Kidney capillary endothelial cell (primary cell): ENCODE data around the gene AQP4.

Source experiments
- DNase-seq: peaks from one replicate; pipeline ENCODE4 v3.0.0-alpha.2; 2018; ENCODE audit warnings: low spot score

AQP4 gene, protein sequence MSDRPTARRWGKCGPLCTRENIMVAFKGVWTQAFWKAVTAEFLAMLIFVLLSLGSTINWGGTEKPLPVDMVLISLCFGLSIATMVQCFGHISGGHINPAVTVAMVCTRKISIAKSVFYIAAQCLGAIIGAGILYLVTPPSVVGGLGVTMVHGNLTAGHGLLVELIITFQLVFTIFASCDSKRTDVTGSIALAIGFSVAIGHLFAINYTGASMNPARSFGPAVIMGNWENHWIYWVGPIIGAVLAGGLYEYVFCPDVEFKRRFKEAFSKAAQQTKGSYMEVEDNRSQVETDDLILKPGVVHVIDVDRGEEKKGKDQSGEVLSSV

DNA sequence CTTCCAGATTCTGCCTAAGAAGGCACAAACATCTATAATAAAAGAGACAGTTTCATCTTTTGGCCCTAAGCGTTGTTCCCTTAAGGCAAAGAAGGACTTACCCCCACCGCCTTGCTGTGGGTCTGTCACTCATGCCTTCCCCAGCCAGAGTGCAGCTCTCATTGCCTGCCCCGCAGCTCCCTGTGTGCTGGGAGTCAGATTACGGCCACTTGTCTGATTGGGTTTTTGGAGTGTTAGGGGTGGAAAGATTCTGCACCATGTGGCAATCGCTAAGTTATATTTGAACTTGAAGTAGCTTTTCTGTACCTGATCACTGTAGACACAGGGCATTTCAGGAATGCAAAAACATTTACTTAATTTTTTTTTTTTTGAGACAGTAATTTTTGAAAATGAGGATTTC is at the start of gene AQP4:
Gene AQP4, minus strand, starts transcription at position 151 of the 400 bp plus-strand sequence. Its CDS starts 18 bp downstream, at position 133.
- DNase-seq: no peak

DNA sequence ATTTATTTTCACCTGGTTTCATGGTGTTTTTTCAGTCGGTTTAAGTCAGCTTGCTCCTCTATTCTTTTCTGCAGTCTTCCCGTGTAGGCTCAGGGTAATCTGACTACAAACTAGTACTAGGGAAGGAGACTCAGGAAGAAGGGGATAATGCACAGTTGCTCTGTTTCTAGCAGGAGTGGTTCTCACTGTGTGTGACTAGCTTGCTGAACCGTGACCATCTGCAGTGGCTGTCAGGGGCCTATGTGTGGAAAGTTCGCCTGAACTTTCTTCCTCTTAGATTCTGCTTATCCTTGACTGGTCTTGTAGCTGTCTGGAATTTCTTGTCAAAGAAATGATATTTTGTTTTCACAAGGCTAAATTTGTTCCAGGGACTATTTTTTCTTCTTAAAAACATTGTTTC is 46.3 kb upstream of the AQP4 start:
- DNase-seq: no peak

DNA sequence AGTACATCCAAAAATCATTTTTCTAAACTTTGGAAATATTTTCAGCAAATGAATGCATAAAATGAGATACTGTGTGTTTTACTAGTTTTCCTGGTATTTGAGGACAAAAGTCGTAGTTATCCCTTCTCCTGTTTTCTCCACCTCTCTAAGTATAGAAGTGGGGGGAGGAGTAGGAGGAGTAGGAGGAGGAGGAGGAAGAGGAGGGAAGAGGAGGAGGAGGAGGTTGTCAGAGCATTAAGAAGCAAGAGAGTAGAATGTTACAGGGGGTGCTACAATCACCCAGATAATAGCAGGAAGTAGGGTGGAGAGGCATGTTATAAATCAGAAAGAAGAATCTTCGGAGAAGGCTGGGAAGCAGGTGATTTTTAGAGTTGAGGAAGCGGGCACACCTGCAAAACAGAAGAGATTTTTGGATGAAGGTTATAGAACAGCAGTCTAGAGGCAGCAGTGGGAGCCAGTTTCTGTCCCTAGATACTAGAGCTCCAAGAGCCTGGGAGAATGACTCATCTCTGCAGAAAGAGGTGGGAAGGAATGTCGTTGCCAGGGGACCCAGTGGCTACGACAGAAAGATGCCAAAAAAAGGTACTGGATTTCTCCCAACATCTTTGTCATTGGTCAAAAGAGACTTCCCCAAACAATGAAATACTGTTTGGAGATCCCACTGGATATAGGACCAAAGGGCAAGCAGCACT is 44.2 kb upstream of the AQP4 start:
- DNase-seq: no peak

DNA sequence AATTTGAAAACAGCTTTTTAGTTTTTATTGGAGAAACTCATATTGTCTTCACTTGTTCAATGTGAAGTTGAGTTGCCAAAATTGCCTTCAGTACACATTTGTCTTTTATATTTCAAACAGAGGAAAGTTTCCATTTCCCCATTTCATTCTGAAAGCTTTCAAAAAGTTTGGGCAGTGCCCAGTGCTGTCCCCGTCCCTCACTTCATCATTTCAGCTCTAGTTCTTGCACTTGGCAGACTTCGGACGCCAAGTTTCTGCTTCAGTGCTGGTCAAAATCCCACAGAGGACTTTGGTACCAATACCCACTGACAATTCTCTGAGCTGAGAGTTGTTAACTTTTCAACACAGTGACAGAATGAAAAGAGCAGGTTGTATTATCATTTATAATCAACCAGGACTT is 43.4 kb upstream of the AQP4 start:
- no peak for DNase-seq

DNA sequence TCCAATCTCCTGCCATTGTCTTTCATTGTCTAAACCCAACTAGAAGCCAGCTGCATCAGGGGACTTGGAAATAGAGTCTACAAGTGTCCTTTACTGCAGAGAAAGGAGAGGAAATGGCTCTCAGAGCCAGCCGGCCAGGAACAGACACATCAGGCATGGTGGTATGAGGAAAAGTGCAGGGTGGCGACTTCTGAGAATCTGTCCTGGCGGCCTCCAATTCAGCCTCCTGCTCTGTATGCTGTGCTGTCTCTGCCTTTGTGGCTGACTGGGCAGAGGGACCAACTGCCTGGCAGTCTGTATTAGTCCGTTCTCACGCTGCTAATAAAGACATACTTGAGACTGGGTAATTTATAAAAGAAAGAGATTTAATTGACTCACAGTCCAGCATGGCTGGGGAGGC is 36.8 kb upstream of the AQP4 start:
- DNase-seq: no peak

DNA sequence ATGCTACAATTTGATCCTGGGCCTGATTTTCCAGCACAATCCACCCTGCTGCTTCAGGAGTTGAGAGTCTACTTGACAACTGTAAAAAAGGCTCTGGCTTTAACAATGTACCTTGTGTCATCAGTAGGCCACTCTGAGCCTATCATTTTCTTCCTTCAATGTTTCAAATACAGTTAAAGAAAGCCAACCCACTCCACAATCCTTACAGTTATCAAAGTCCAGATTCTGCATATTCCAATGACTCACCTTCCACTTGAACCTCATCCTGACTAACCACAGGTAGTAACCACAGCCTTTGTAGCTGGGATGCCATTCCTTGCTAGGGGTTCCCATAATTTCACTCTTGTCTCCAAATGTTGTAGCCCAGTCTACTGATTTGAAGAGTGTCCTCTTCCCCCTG is 35.5 kb upstream of the AQP4 start:
- DNase-seq: no peak

DNA sequence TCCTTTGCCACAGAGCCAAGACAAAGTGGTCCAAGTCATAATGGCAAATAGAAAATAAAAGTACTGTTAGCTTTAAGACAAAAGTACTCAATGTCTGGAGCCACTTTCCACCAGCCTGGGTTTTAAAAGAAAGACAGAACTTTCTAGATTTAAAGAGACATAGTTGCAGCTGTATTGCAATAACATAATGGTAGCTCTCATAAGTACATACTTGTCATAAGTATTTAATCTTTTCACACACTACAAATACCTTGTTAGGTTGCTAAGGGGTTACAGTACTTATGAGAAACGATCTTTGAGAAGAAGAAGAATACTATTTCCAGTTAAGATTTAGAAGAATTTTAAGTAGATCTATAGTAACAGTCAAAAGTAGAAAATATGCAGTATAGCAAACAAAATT is 28.9 kb upstream of the AQP4 start:
- DNase-seq: no peak

DNA sequence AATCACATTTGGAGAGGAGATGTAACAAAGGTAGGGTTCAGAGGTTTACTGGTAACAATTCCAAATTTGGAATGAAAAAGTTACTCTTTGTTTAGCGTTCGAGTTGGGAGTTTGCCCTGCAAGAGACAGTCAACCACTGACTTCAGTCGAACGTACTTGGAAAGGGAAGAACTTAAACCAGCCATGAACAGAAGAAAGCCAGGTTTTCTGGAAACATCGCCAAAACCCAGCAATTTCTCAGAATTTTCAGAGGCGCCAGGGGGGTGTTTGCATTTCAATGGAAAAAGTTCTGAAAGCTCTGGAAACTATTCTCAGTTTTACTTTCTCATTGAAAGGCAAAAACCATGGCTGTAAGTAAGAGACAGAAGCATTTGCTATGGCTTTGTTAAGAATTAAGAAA is 28.5 kb upstream of the AQP4 start:
- DNase-seq: no peak

DNA sequence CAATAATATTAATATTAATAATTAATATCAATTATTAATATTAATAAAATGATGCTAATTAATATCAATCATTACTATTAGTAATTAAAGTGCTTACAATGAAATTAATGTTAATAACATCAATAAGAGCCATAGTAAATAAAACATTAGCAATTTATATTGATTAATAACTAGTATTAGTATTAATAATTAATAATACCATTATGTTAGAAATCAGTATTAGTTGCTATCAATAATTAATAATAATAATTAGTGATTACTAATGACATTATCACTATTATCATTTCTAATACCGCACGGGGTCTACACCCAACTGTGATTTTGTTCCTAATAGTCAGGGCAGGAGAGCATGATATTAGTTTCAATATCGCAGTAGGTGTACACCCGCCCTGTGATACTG is 22.8 kb upstream of the AQP4 start:
- no peak for DNase-seq

DNA sequence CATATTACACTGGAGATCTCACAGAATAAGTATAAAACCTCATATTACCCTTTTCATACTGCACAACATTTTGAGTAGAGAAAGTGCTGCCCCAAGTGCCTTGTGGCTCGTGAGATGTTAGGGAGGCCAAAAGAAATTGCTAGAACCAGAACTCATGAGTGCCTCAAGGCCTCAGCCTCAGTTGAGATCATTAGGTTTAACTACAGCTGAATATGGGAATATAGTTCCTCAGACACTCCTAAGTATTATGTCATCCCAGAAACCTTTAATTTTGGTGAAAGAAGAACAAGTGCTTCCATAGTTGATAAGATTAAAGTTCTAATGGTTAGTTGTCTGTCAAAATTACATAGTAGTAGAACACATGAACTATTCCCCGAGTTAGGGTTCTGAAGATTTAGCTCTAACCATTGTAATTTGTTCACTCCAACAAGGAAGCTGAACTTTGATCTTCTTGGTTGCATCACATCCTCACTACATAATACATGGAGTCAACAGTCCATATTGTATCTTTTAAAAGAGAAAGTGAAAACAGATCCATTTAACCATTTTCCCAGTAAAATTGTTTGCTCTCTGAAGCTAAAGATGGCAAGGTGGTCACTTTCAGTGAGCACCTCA is 9.6 kb upstream of the AQP4 start:
- DNase-seq: no peak

DNA sequence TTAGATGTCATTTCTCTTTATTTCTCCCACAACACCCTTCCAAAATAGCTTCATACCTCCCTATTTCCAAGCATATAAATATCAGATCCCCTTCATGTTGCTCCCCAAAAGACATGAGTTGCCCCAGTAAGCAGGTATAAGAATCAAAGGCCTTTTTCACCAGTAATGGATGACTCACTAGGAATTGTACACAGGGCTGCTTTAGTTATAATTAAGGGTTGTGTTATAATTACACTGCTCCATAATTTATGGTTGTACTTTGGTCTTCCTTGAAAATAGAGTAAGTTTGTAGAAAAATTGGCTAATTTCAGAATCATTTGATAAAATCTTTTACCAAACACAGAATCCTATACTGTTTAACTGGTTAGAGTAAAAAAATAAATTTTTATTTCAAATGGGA is 8.8 kb upstream of the AQP4 start:
- DNase-seq: no peak

DNA sequence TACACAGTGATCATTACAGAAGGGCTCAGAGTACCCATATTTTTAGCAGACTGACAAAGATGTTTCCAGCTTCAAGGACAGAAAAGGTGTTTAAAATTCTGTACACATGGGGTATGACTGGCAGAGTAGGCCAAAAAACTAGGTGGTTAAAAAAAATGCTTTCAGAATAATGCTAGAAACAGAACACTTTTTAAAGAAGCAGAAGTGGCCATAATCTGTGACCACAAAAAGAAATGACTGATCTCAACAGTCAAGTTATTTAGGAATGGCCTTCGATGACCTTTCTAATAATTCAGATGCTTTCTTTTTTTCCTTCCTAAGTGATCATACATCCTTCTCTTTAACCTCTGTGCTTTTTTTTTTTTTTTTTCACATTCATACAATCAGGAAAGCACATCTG is 4.1 kb upstream of the AQP4 start:
- DNase-seq: no peak

DNA sequence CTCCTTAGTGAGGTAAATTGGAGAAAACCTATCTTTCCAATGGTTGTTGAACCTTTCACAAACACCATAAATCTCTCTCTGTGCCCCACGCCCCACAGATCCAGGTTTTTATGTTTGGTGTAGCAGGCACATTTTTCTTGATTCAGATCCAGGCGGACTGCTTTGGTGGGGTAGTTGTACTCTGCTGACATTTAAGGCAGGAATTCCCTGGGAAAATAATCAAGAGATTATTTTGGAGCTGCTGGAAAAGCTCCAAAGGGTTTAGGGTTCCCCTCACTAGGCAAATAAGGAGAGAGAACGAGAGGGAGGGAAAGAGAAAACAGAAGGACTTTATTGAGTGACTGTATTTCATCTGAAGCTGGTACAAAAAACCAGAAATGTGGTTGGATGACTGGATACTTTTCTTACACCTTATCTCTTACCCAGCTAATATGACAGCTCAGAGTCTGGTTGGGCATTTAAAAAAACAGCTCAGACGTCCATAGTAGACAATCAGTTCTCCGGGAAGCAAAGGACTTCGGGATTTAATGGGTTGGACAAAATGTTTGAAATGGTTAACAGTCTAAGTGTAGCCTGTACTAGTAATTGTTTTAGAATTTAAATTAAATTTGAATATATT is 3.6 kb upstream of the AQP4 start:
- DNase-seq: no peak

DNA sequence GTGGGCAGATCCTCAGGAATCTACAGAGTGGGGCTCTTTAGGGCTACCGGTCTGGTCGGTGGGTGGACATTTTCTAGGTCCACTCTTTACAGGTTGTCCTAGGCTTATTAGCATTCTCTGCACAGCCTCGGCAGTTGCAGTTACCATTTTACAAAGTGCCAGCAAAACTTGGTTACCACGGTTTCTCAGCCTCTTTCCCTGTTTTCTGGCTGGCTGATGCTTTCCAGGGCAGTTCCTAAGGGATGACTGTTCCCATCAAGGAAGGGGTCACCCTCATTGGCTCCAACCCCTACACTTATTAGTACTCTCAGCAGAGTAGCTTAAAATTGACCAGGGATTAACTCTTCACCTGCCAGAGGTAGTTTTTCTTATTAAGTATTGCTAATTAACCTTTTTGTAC is 2.0 kb upstream of the AQP4 start:
- no peak for DNase-seq

DNA sequence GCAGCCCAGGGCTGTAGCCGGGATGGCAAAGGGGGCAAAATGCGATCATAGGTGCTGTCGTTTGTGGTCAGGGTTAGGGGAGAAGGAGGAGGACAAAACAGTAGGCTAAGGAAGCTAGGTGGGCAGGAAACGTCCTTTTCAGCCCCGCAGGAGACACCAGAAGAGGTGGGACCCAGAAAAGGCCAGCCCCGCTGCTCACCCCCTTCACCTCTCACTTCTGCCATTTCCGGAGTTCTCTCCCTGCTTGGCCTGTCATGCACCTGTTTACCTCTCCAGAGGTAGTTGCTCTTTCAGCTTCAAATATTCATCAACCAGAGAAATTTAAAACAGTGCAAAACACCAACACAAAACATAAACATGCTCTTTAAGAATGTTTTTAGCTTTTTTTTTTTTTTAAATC is 849 bp downstream of the AQP4 start:
- DNase-seq: no peak

DNA sequence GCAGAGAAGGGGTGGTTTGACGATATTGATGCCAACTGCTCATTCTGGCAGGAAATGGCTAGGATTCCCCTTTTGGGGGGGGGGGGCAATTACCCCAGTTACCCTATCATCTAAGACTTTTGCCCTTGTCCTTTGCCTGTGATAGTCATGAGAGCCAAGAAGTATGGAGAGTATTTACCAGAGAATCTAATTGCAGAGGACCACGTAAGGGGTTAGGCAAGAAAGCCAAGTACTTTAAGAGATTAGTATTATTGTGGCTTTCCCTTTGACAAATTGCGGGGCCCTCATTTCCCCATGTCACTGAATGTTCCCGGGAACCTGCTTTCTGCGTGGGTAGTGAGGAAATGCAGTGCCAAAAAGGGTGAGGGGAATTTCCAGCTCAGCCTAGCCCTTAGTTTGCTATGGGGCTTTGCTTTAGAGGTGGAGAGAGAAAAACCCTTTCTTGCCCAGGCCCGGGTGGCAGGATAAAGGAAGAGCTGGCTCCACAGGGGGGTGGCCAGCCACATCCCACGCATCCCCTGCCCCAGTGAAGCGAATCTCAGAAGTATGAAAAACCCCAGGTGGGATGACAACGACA is 1.5 kb downstream of the AQP4 start:
- no peak for DNase-seq

DNA sequence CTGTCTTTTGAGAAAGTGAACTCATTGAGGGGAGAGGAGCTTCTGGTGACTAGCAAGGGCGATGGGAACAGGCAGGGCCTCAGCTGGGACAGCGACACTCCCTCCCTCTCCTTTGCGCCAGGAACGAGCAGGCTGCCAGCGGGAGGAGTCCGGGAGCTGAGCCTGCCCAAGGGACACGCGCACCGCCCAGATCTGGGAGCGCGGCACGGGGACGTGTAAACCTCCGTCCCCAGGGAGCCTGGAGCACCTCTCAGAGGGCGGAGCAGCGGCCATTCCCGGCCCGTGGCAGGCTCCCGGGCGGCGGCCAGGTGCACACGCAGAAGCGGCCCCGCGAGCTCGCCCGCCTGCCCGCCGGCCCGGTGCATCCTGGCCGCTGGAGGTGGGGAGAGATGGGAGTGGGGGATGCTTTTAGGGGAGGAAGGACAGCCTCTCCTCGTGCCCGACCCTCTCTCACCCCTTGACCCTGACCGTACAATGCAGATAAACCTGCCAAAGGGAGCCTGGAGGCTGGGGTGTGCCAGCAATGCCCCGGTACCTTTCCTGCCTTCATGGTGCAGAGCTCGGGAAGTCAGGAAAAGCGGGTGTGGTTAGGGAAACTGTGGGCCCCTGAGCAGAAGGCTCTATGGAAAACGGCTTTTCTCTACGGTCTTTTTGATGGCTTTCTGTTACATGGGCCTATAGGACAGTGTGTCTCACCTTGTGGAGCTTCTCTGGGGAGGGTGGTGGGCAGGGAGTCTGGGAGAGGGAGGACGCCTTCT is 2.2 kb downstream of the AQP4 start:
- no peak for DNase-seq

DNA sequence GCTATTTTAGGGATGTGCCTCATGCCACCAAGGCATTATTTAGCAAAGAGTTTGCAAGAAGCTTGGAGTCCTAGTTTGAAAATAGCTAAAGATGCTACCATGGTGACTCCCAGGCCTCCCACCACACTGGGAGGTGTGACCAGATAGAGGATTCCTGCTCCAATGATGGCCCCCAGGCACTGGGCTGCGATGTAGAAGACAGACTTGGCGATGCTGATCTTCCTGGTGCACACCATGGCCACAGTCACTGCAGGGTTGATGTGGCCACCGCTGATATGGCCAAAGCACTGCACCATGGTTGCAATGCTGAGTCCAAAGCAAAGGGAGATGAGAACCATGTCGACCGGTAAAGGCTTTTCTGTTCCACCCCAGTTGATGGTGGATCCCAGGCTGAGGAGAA is 3.4 kb downstream of the AQP4 start:
- no peak for DNase-seq

DNA sequence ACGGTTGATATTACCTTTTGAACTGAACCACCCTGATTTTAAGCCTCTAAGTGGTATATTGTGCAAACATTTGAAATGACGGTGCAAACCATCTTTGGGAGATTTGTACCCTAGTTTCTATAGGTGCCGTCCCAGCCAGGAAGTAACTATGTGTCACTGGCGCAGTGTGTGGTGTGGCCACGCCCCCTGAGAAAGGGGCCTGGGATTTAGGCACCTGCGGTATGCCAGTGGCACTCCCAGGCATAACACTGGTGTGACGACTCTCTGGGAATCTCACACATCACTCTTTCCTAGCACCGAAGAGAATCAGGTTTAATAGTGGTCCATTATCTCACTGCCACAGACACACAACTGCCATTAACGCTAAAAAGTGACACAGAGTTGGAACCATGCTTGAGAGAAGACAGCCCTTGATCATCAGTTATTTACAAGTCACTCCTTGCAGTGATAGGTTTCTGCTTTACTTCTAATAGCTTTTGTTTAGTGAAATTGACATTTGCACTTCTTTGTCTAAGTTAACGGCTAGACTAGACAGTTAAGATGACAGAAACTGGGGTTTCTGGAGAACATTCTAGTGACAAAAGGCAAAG is 11.1 kb downstream of the AQP4 start:
- no peak for DNase-seq

DNA sequence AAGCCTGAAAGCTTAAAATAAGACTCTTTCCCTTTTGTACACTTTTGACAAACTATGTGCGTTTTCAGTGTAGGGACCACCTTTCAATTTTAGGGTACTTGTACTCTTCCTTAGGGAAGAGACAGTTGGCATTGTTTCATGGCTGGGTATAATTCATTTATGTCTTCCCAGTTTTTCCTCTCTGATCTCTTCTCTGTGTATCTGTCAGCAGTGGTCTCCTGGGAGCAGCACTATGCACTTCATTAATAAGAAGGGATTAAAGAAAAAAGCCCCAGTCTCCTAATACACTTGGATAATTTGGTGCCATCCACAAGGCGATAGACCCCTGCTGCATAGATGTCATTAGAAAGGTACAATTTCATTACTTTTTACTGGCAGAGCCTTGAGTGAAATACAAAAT is 12.1 kb downstream of the AQP4 start:
- DNase-seq: no peak

DNA sequence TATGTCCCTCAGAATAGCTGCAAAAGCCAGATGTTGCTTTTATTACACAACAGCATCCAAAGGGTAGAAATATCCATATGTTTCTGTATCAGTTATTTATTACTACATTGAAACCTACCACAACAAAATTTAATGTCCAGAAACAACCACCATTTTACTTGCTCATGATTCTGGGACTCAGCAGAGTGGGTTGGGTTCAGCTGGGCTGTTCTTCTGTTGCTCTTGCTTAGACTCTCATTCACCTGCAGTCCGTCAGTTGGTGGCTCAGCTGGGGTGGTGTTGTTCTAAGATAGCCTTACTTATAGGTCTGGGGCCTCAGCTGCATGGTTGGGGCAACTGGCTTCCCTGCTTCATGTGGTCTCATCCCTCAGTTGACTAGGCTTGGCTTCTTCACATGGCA is 21.7 kb downstream of the AQP4 start:
- no peak for DNase-seq

DNA sequence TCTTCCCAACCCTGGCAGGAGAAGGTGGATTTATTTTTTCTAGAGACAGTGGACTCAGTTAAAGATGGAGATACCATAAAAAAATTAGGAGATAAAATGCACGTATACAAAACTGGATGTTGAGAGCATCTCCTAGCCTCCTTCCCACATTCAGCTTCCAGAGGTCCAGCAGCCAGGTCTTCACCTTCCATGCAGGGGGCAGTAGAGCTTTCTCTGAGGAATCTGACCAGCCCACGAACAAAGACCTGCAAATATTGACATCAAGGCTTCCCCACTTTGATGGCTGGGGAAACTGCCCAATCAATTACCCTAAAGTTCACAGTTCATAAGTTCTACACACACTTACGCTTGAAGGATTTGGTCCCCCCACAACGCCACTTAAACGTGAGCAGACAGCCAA is 24.5 kb downstream of the AQP4 start:
- no peak for DNase-seq
